Heart right ventricle (tissue), 16 donors: ENCODE results near the gene UBE2F. TPM values are rescaled to one million over a fixed set of nuclear protein-coding genes. Genes with fewer than 3 reads are reported as not detected.

Experiments
- ATAC-seq, 8 donors: fragments of 200-7000 bp; cut with Tn5 transposase; one replicate each; pipeline ENCODE4 v1.9.1; 2020; ENCODE audit warnings: mild to moderate bottlenecking in 8 of 8, moderate library complexity in 8 of 8, moderate number of reproducible peaks in 1 of 8
- DNase-seq, 2 donors: peaks; one replicate each; pipeline ENCODE4 v3.0.0-alpha.2; 2020
- H3K27ac ChIP-seq, 10 donors: fragments of 200-600 bp; sonication (generic) in 2 of 10; one replicate each; pipeline versions ENCODE4 v1.5.0 to v1.8.0; 2020 to 2022; ENCODE audit warnings: mild to moderate bottlenecking in 3 of 10
- H3K27me3 ChIP-seq, 7 donors: fragments of 200-600 bp; one replicate each; pipeline ENCODE4 v1.8.0; 2021 to 2022; ENCODE audit warnings: mild to moderate bottlenecking in 2 of 7
- H3K36me3 ChIP-seq, 9 donors: fragments of 200-600 bp; sonication (generic) in 1 of 9; one replicate each; pipeline versions ENCODE4 v1.5.0 to v1.8.0; 2020 to 2022; ENCODE audit warnings: mild to moderate bottlenecking in 2 of 9
- H3K4me1 ChIP-seq, 9 donors: fragments of 200-600 bp; sonication (generic) in 1 of 9; one replicate each; pipeline versions ENCODE4 v1.5.0 to v1.8.0; 2020 to 2022; ENCODE audit warnings: mild to moderate bottlenecking in 4 of 9
- H3K4me3 ChIP-seq, 10 donors: fragments of 200-600 bp; sonication (generic) in 2 of 10; one replicate each; pipeline versions ENCODE4 v1.5.0 to v1.8.0; 2020 to 2022; ENCODE audit warnings: mild to moderate bottlenecking in 7 of 10, moderate library complexity in 2 of 10
- H3K9me3 ChIP-seq, 11 donors: fragments of 200-600 bp in 10 of 11; sonication (generic) in 2 of 11; one replicate each; pipeline versions ENCODE4 v1.5.0 to v1.8.0; 2013 to 2022; ENCODE audit warnings: mild to moderate bottlenecking in 2 of 11, control low read depth in 1 of 11, moderate library complexity in 1 of 11
- CTCF ChIP-seq, 9 donors: fragments of 200-600 bp; sonication (generic) in 2 of 9; IDR thresholded peaks; one replicate each; pipeline versions ENCODE4 v1.5.0 to v1.8.0; 2021 to 2022; ENCODE audit warnings: antibody characterized with exemption in 9 of 9, mild to moderate bottlenecking in 5 of 9, moderate library complexity in 1 of 9
- WGBS, 2 donors: extraction: QIAGEN DNeasy Blood & Tissue Kit; methylation state at CpG; one replicate each; pipeline ENCODE4 v1.1.7; 2013; ENCODE audit warnings: inconsistent platforms in 1 of 2; 5-methylcytosine and 5-hydroxymethylcytosine counted together
- intact Hi-C, 10 donors: fragments of 100-400 bp; cut with DNase I; formaldehyde crosslinking; loops; one replicate each; pipeline versions ENCODE4 v1.11.1 to v1.14.2; 2022
- polyA plus RNA-seq, 2 donors: library from polyadenylated mRNA; stranded (reverse); fragments of 200-250 nt; gene quantifications; one replicate each; pipeline ENCODE4 v1.2.3, GENCODE V29; 2013
- total RNA-seq, 10 donors: library from RNA; stranded (reverse); fragmentation: NEBNext Ultra II Directional in 3 of 10; extraction: Animal tissue kit (Norgen Biotek cat#: 25700) in 3 of 10; gene quantifications; one replicate each; pipeline versions ENCODE4 v1.2.1 to v1.2.4, GENCODE V29; 2021 to 2023
- donor health status: Arrhythmogenic right ventricular cardiomyopathy.
- donor health status: ischemic (EF 13 %, LVEDD 7.1; RV severe dilation, severe dysfunction).
- donor health status: healthy with polysubstance abuse.
- donor health status: DM: no; HTN: yes; CAD: no.
- donor health status: DM: no; HTN: no; CAD: no.
- donor health status: ischemic (EF 25% LVEDD 6.9; RV normal size, moderate dysfunction).
- donor health status: ischemic (EF 25% LVEDD 5.7; RV mildly dilated, moderate dysfunction).
- donor health status: healthy.
- donor health status: DM: yes; HTN: yes; CAD: no.
- donor health status: Ischemic cardiomyopathy.
- donor health status: ischemic (EF 35%, LVEDD 5.7; RV mildly dilated, moderate dysfunction).
- donor health status: nonischemic (EF 11% LVEDD 7.7; RV severe dilation, severe dysfunction).
- donor health status: DM: yes; HTN: yes; CAD: no.
- donor health status: PGD.
- donor health status: ischemic (EF 29% LVEDD 5.4; RV normal size, mild dysfunction).
- donor health status: nonischemic (EF 23%, LVEDD 6.1; RV moderate dilation, normal function).

UBE2F gene
- total and polyA plus RNA-seq, 12 donors = 43.5 to 82.2 (median 63.7) TPM

- DNase-seq = peak in 1 of 2 donors; percentile 36
- peaks cover 0 to 7% (median 0%) of the 10 kb centered on the region in 11 donors for H3K9me3 ChIP-seq
- peaks cover 6 to 81% (median 53%) of the 10 kb centered on the region in 9 donors for H3K4me1 ChIP-seq
- intact Hi-C loops = loop anchor here in 1 of 10 donors (10.0 kb wide), 1 partner anchor 127 kb away; the partner anchor contains the start of gene RAMP1
- no peak for TF ChIP-seq CTCF (IDR thresholded peaks at IDR 0.05)
- H3K4me3 ChIP-seq = no peak overlapping the region
- H3K27ac ChIP-seq = peak overlapping the region in 6 of 10 donors; percentile 12 to 64 (median 48)
- no peaks in the 10 kb centered on the region for H3K27me3 ChIP-seq
- H3K36me3 ChIP-seq = peaks cover 0 to 8% (median 0%) of the 10 kb centered on the region in 9 donors
- ATAC-seq = peak in 6 of 8 donors; percentile 29 to 68 (median 51)
- 51 to 71% methylated on average over 9 of the region's 9 CpGs for WGBS, 2 donors
Measured at GRCh38 chr2:237982039-237982725, 15.4 kb downstream of the UBE2F start.

- DNase-seq (no peak), ATAC-seq (peak in 1 of 8 donors; percentile 6)
- 7 to 13% methylated on average over 2 of the region's 2 CpGs for WGBS, 2 donors
- Histone ChIP-seq H3K4me1 (peaks cover 6 to 65% (median 40%) of the 10 kb centered on the region in 9 donors), H3K36me3 (peaks cover 0 to 11% (median 0%) of the 10 kb centered on the region in 9 donors), H3K9me3 (peaks cover 0 to 10% (median 0%) of the 10 kb centered on the region in 11 donors), H3K4me3 (no peak overlapping the region), H3K27me3 (no peaks in the 10 kb centered on the region), H3K27ac (peak overlapping the region in 2 of 10 donors; percentile 30 to 50)
- intact Hi-C loops = loop anchor here in 1 of 10 donors (10.0 kb wide), 1 partner anchor 129 kb away; the partner anchor contains the start of gene RAMP1
- no peak for TF ChIP-seq CTCF (IDR thresholded peaks at IDR 0.05)
Measured at GRCh38 chr2:237983922-237984321, 17.1 kb downstream of the UBE2F start.

GRCh38 chr2:237987268-237987667 is 20.5 kb downstream of the UBE2F start:
- DNase-seq (no peak), ATAC-seq (no peak)
- H3K27ac ChIP-seq = no peak overlapping the region
- peaks cover 0 to 37% (median 0%) of the 10 kb centered on the region in 9 donors for H3K36me3 ChIP-seq
- intact Hi-C loops = loop anchor here in 1 of 10 donors (10.0 kb wide), 1 partner anchor 132 kb away; the partner anchor contains the start of gene RAMP1
- H3K4me1 ChIP-seq = peaks cover 6 to 33% (median 13%) of the 10 kb centered on the region in 9 donors
- 93 to 94% methylated on average over 3 of the region's 3 CpGs for WGBS, 2 donors
- H3K4me3 ChIP-seq = no peak overlapping the region
- peaks cover 0 to 10% (median 0%) of the 10 kb centered on the region in 11 donors for H3K9me3 ChIP-seq
- H3K27me3 ChIP-seq = no peaks in the 10 kb centered on the region
- TF ChIP-seq CTCF (IDR thresholded peaks at IDR 0.05) = no peak

- ATAC-seq (no peak), DNase-seq (no peak)
- no peaks in the 10 kb centered on the region for H3K27me3 ChIP-seq
- intact Hi-C loops = no loop called here
- 95 to 97% methylated on average over 1 of the region's 1 CpG for WGBS, 2 donors
- TF ChIP-seq CTCF (IDR thresholded peaks at IDR 0.05) = no peak
- peaks cover 0 to 5% (median 0%) of the 10 kb centered on the region in 9 donors for H3K4me1 ChIP-seq
- H3K27ac ChIP-seq = no peak overlapping the region
- H3K9me3 ChIP-seq = no peaks in the 10 kb centered on the region
- H3K4me3 ChIP-seq = no peak overlapping the region
- peaks cover 0 to 80% (median 0%) of the 10 kb centered on the region in 9 donors for H3K36me3 ChIP-seq
Measured at GRCh38 chr2:237993701-237994100, 26.9 kb downstream of the UBE2F start.
